VCaP (cell line): ENCODE data around the gene COLEC12.
A peak's percentile ranks its signal among the peaks of the same experiment; 100 is the strongest.

Experiments
- H3K27ac ChIP-seq: fragments of 450-650 bp; 2 replicates; pipeline ENCODE4 v1.5.1; 2017
- CTCF ChIP-seq: fragments of 450-650 bp; conservative IDR thresholded peaks from 2 replicates; pipeline ENCODE4 v1.5.1; 2017; ENCODE audit warnings: mild to moderate bottlenecking, moderate library complexity

COLEC12 gene

DNA sequence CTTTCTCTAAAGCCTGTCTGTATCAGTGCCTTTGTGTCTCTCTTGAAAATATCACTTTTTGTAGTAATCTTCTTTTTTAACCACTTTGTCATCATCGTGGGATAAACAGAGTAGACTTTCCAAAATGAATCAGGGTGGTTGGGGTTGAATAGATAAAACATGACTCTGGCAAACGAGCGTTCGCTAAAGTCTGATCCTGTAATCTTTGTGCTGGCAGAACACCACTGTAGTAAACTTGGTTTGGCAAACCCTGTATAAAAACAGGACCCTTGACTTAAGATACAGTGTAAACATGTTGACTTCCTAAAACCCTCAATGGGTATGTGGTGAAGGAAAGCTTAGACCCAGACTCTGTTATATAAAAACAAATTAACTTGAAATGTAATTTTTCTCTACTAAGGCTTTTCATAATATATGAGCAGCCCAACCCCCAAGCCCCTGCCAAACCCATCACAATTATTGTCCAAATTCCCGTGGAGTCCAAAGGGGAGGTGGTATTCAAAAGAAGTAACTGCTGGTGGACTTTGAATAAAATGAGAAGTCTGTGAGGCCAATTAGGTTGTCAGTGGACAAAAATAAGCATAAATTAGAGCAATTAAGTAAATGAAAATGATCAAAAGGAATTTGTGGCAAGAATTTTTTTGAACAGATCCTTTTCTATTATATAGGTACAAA is 52.2 kb downstream of the COLEC12 start:
- peak overlapping the region; percentile 83 for H3K27ac ChIP-seq
- no peak for TF ChIP-seq CTCF

- TF ChIP-seq CTCF = no peak
- peak overlapping the region; percentile 83 for H3K27ac ChIP-seq
Measured at GRCh38 chr18:446941-447560, 53.5 kb downstream of the COLEC12 start.

DNA sequence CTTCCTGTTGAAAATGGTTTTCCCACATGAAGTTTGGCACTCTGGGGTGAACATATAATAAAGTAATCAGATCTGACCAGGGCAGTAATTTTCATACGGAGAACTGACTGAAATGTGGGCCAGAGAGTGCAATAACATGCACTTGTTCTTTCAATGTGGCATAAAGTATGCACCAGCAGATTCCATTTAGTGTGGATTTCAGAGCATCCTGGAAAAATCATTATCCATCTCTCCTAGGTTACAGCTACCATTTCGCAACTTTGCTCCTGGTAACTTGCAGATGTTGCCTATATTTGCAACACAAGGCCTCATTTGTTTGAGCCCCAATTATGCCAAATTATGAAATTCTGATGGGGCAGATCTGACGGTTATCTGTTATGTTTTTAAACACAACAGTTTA is 55.4 kb downstream of the COLEC12 start:
- H3K27ac ChIP-seq = no peak overlapping the region
- TF ChIP-seq CTCF = no peak

GRCh38 chr18:438571-438970 is 61.9 kb downstream of the COLEC12 start:
- H3K27ac ChIP-seq = no peak overlapping the region
- TF ChIP-seq CTCF = no peak

- H3K27ac ChIP-seq = no peak overlapping the region
- TF ChIP-seq CTCF = no peak
Measured at GRCh38 chr18:435940-436339, 64.6 kb downstream of the COLEC12 start.

- TF ChIP-seq CTCF = no peak
- H3K27ac ChIP-seq = no peak overlapping the region
Measured at GRCh38 chr18:434410-434809, 66.1 kb downstream of the COLEC12 start.

DNA sequence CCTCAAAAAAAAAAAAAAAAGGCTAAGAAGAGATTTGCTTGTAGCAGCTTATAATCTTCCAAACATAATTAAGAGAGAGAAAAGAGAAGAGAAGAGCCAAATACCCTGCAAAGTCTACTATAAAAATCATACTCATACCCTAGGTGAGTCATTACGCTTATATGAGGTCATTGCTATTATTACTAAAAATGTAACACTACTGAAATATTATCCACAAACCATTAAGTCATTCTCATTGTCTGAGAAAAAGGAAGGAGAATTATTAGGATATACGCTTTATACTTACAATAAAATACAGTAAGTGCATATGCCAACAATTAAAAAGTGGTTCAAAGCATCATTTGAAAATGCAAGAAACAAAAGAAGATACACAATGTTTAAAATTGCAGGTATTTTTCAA is 66.5 kb downstream of the COLEC12 start:
- H3K27ac ChIP-seq = no peak overlapping the region
- no peak for TF ChIP-seq CTCF
